Adrenal gland (tissue), 12 donors: ENCODE results near the gene PRAMEF8. TPM values are rescaled to one million over a fixed set of nuclear protein-coding genes. Genes with fewer than 3 reads are reported as not detected.
A peak's percentile ranks its signal among the peaks of the same experiment; 100 is the strongest.
"Not testable (repeated sequence)": the region's sequence is repeated elsewhere in the genome, so short reads cannot be mapped to it uniquely, and the experiment has no call there.

ENCODE experiments used
- DNase-seq, 7 donors: peaks; one replicate each; pipeline ENCODE4 v3.0.0-alpha.2; 2019 to 2020
- H3K27ac ChIP-seq, 5 donors: fragments of 200-600 bp; sonication (generic) in 4 of 5; 1 replicate in 3 of 5; 2 replicates in 2 of 5; pipeline versions ENCODE4 v1.5.1 to v1.8.0; 2016 to 2020; ENCODE audit warnings: mild to moderate bottlenecking in 1 of 5
- H3K27me3 ChIP-seq: fragments of 200-600 bp; 2 replicates; pipeline ENCODE4 v1.8.0; 2021
- H3K36me3 ChIP-seq, 2 donors: fragments of 200-600 bp; replicated peaks in 1 of 2; 1 replicate in 1 of 2; 2 replicates in 1 of 2; pipeline versions ENCODE4 v1.5.1 to v1.8.0; 2018 to 2022
- H3K4me1 ChIP-seq, 2 donors: fragments of 200-600 bp; replicated peaks in 1 of 2; 1 replicate in 1 of 2; 2 replicates in 1 of 2; pipeline versions ENCODE4 v1.5.1 to v1.8.0; 2018 to 2021
- H3K4me3 ChIP-seq, 4 donors: fragments of 200-600 bp; sonication (generic) in 3 of 4; one replicate each; pipeline ENCODE4 v1.5.1; 2016 to 2018
- H3K9me3 ChIP-seq, 3 donors: fragments of 200-600 bp; sonication (generic) in 1 of 3; replicated peaks in 1 of 3; 1 replicate in 2 of 3; 2 replicates in 1 of 3; pipeline versions ENCODE4 v1.5.1 to v1.8.0; 2016 to 2021
- WGBS, 4 donors: extraction: QIAGEN DNeasy Blood & Tissue Kit in 2 of 4; methylation state at CpG; one replicate each; pipeline versions ENCODE4 v1.1.5 to v1.1.7; 2013 to 2017; 5-methylcytosine and 5-hydroxymethylcytosine counted together
- intact Hi-C, 2 donors: fragments of 100-400 bp; cut with DNase I; formaldehyde crosslinking; loops; one replicate each; pipeline versions ENCODE4 v1.14.1 to v1.15.0; 2022 to 2023
- polyA plus RNA-seq, 3 donors: library from polyadenylated mRNA; stranded (reverse); fragments of 200-250 nt in 2 of 3; fragments of 350-450 nt in 1 of 3; fragmentation: Illumina TruSeq in 1 of 3; extraction: RNeasy Lipid Tissue Mini Kit (QIAGEN cat#74804) in 1 of 3; gene quantifications; one replicate each; pipeline ENCODE4 v1.2.3, GENCODE V29; 2013 to 2014
- small RNA-seq, 2 donors: library from RNA; depleted of rRNA; stranded (forward); fragments of <200 nt; gene quantifications; one replicate each; pipeline ENCODE3, GENCODE V24; 2016
- total RNA-seq, 9 donors: library from RNA; depleted of rRNA in 4 of 9; stranded (reverse); fragments of >200 nt in 4 of 9; fragments of 120-200 nt in 1 of 9; fragmentation: NEBNext Ultra II Directional in 1 of 9; extraction: Animal tissue kit (Norgen Biotek cat#: 25700) in 1 of 9; gene quantifications; one replicate each; pipeline versions ENCODE4 v1.1.0 to v1.2.4, GENCODE V29; 2013 to 2023
- donor health status: healthy with polysubstance abuse.
- donor health status: Bipolar disorder and iron deficiency.
- donor health status: DM: yes; HTN: yes; CAD: no.
- donor health status: DM: no; HTN: no; CAD: no.
- donor health status: DM: no; HTN: no; CAD: no.
- donor health status: DM: yes; HTN: yes; CAD: no.

The PRAMEF8 gene
- total and polyA plus RNA-seq, 12 donors, result not detected

- H3K27me3 ChIP-seq, H3K9me3 ChIP-seq, H3K4me3 ChIP-seq, H3K36me3 ChIP-seq, H3K4me1 ChIP-seq, H3K27ac ChIP-seq, intact Hi-C loops: not testable (repeated sequence)
- 48 to 77% (median 61%) methylated on average over 2 of the region's 2 CpGs for WGBS, 4 donors
- DNase-seq, result peak in 1 of 7 donors; percentile 6
These were observed 52.9 kb downstream of the PRAMEF8 start for GRCh38 chr1:13232056-13232455.

Small RNAs within 50 kb of the gene (small RNA-seq; reads per million reads assigned to genes)
- gene RNU6-771P, result 0 reads per million in 2 donors

Other genes starting within 250 kb of the PRAMEF8 start
- not detected for gene PRAMEF27, start 228.6 kb downstream of the PRAMEF8 start, total RNA-seq
- gene PRAMEF27, start 228.6 kb downstream of the PRAMEF8 start, polyA plus RNA-seq, result not detected
- not detected for gene HNRNPCL3, start 224.4 kb downstream of the PRAMEF8 start, total RNA-seq
- not detected for gene HNRNPCL3, start 224.4 kb downstream of the PRAMEF8 start, polyA plus RNA-seq
- gene PRAMEF25, start 214.4 kb downstream of the PRAMEF8 start, total RNA-seq, result not detected
- gene PRAMEF25, start 214.4 kb downstream of the PRAMEF8 start, polyA plus RNA-seq, result not detected
- gene HNRNPCL2, start 168.3 kb downstream of the PRAMEF8 start, total RNA-seq, result not detected
- not detected for gene HNRNPCL2, start 168.3 kb downstream of the PRAMEF8 start, polyA plus RNA-seq
- gene PRAMEF26, start 129.1 kb downstream of the PRAMEF8 start, total RNA-seq, result not detected
- gene PRAMEF26, start 129.1 kb downstream of the PRAMEF8 start, polyA plus RNA-seq, result not detected
- not detected for gene HNRNPCL4, start 119.5 kb downstream of the PRAMEF8 start, total RNA-seq
- gene HNRNPCL4, start 119.5 kb downstream of the PRAMEF8 start, polyA plus RNA-seq, result not detected
- gene PRAMEF9, start 113.3 kb downstream of the PRAMEF8 start, total RNA-seq, result not detected
- gene PRAMEF9, start 113.3 kb downstream of the PRAMEF8 start, polyA plus RNA-seq, result not detected
- not detected for gene PRAMEF13, start 83.7 kb downstream of the PRAMEF8 start, total RNA-seq
- gene PRAMEF13, start 83.7 kb downstream of the PRAMEF8 start, polyA plus RNA-seq, result not detected
- not detected for gene PRAMEF18, start 59.0 kb downstream of the PRAMEF8 start, total RNA-seq
- not detected for gene PRAMEF18, start 59.0 kb downstream of the PRAMEF8 start, polyA plus RNA-seq
- not detected for gene PRAMEF5, start 30.9 kb downstream of the PRAMEF8 start, total RNA-seq
- gene PRAMEF5, start 30.9 kb downstream of the PRAMEF8 start, polyA plus RNA-seq, result not detected
- not detected for gene PRAMEF33, start 18.4 kb upstream of the PRAMEF8 start, total RNA-seq
- gene PRAMEF33, start 18.4 kb upstream of the PRAMEF8 start, polyA plus RNA-seq, result not detected
- not detected for gene PRAMEF15, start 30.4 kb upstream of the PRAMEF8 start, total RNA-seq
- gene PRAMEF15, start 30.4 kb upstream of the PRAMEF8 start, polyA plus RNA-seq, result not detected
- gene PRAMEF14, start 62.0 kb upstream of the PRAMEF8 start, total RNA-seq, result not detected
- gene PRAMEF14, start 62.0 kb upstream of the PRAMEF8 start, polyA plus RNA-seq, result not detected
- not detected for gene PRAMEF19, start 86.8 kb upstream of the PRAMEF8 start, total RNA-seq
- not detected for gene PRAMEF19, start 86.8 kb upstream of the PRAMEF8 start, polyA plus RNA-seq
- not detected for gene PRAMEF17, start 104.5 kb upstream of the PRAMEF8 start, total RNA-seq
- gene PRAMEF17, start 104.5 kb upstream of the PRAMEF8 start, polyA plus RNA-seq, result not detected
- gene PRAMEF20, start 125.3 kb upstream of the PRAMEF8 start, total RNA-seq, result not detected
- gene PRAMEF20, start 125.3 kb upstream of the PRAMEF8 start, polyA plus RNA-seq, result not detected
- 10 to 100 TPM in 3 of 9 donors, 1 to 10 TPM in 6; 3.2 to 60.3 (median 9.5) TPM for gene LRRC38, start 228.9 kb upstream of the PRAMEF8 start, total RNA-seq
- gene LRRC38, start 228.9 kb upstream of the PRAMEF8 start, polyA plus RNA-seq, result 10 to 100 TPM in 1 of 3 donors, 1 to 10 TPM in 2; 5.6 to 10.0 (median 9.7) TPM